ENCODE results near the gene MAP6D1.

GRCh38 chr3:183822631-183823030 is 2.7 kb downstream of the MAP6D1 start:
- TF ChIP-seq TRIM28 (IDR thresholded peaks at IDR 0.05), result no peak
- TF ChIP-seq E2F4 (CRISPR knock-in tag; IDR thresholded peaks at IDR 0.05; ENCODE audit: low read depth), result no peak
- TF ChIP-seq CAMTA2 (CRISPR knock-in tag; conservative IDR thresholded peaks at IDR 0.05), result no peak
- TF ChIP-seq FOXK1 (CRISPR knock-in tag; IDR thresholded peaks at IDR 0.05; ENCODE audit: borderline replicate concordance), result no peak
- no peak for TF ChIP-seq ZNF3 (CRISPR knock-in tag; IDR thresholded peaks at IDR 0.05)
- no peak for TF ChIP-seq CTCF (IDR thresholded peaks at IDR 0.05 in 2 of 3, conservative IDR thresholded peaks at IDR 0.05 in 1 of 3; ENCODE audit: insufficient read depth in 2 of 3, low read depth in 1 of 3, low read length in 3 of 3)
- TF ChIP-seq GABPB1 (CRISPR knock-in tag; IDR thresholded peaks at IDR 0.05), result 0 out of 2 replicates have a peak, but pooled peaks have one; percentile 26
- TF ChIP-seq SPI1 (IDR thresholded peaks at IDR 0.05; ENCODE audit: borderline replicate concordance, low read depth, low read length), result no peak
